Left forelimb (tissue), 1 donor: ENCODE results near the gene ACAP1.

ENCODE experiments used
- DNase-seq: peaks from one replicate; pipeline ENCODE4 v3.0.0-alpha.2; 2018; ENCODE audit warnings: low spot score

Gene ACAP1, protein sequence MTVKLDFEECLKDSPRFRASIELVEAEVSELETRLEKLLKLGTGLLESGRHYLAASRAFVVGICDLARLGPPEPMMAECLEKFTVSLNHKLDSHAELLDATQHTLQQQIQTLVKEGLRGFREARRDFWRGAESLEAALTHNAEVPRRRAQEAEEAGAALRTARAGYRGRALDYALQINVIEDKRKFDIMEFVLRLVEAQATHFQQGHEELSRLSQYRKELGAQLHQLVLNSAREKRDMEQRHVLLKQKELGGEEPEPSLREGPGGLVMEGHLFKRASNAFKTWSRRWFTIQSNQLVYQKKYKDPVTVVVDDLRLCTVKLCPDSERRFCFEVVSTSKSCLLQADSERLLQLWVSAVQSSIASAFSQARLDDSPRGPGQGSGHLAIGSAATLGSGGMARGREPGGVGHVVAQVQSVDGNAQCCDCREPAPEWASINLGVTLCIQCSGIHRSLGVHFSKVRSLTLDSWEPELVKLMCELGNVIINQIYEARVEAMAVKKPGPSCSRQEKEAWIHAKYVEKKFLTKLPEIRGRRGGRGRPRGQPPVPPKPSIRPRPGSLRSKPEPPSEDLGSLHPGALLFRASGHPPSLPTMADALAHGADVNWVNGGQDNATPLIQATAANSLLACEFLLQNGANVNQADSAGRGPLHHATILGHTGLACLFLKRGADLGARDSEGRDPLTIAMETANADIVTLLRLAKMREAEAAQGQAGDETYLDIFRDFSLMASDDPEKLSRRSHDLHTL

DNA sequence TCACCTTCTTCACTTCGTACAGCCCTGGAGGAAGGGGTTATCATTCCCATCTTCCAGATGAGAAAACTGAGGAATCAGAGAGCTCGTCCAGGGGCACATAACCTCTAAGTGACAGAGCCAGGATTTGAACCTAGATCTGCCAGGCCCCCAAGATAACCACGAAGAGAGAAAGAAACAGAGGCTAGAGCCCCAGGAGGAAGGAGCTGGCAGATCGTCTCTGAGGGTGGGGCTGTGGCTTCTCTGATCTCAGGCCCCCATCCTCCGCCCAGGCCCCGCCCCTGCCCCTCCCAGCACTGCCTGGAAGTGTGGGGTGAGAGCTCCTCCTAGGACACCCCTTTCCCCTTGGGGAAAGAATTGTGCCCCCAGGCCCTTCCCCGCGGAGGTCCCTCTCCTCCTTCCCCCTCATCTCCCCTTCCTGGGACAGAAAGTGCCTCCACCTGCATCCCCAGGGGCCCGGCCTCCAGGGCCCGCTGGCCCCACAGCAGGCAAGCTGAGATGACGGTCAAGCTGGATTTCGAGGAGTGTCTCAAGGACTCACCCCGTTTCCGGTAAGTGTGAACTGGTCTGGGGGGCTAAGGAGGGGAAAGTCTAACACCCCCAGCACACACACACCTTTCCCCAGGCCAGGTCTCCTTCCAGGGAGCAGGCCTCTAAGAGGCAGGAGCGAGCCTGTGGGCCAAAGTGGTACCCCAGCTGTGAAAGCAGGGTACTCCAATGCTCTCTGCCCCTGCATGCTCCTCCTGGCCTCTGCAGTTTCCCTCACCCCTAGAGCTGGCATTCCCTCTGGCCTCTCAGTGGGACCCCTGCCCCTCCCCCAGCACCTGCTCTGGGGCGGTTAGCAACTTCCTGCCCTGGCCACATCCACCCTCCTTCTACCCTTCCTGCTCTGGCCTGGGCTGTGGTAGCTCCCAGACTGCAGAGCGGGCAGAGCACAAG lies at the start of gene ACAP1:
TSS of gene ACAP1 (plus strand) at position 290 of the 936 bp plus-strand sequence. CDS start at position 496, 206 bp downstream.
- DNase-seq: no peak

DNA sequence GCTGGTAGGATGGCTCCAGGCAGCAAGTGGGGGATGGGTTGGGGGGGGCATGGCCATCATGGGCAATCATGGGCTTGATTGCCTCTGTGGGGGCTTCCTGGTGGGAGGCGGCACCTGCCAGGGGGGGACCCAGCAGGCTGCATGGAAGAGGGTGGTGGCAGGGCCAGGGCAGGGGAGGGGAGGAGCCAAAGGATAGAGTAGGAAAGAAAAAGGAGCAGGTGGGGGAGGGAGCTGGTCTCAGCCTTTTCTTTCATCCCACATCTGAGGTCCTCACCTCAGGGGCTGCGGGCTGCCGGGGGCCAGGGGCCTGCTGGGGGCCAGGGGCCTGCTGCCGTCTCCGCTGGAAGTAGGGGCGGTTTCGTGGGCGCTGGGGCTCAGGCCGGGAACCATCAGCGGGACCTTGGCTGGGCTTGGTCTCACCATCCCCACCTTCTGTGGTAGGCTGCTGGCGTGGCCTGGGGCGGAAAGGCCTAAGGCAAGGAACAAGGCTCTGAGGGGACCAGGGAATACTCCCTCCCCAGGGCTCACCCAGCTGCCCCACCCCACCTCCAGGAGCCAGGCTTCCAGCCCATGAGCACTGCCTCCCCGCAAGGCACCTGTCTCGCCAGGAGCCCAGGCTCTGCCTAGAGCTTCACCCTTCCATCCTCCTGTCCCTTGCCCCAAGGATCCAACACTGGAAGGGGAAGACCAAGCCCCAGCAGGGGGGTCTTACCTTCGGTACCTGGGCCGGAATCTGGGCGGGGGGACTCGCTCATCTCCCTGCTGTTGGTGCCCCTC lies 46.9 kb upstream of the ACAP1 start:
- DNase-seq: no peak

DNA sequence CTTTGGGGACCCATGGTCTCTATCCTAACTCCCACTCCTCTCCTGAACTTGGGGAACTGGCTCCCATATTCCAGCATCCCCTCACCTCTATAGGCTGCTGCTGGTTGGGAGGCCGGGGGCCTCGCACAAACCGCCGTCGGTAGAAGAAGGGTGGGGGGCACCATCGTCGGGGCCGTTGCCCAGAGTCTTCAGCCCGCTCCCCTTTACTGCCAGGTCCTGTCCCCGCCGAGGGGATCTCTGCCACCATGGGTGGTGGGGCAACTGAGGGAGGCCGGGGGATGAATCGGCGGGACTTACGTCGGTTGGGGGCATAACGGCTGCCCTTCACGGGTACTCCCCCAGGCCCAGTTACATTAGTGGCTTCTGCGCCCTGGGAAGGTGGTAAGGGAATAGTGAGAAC lies 46.2 kb upstream of the ACAP1 start:
- DNase-seq: no peak

DNA sequence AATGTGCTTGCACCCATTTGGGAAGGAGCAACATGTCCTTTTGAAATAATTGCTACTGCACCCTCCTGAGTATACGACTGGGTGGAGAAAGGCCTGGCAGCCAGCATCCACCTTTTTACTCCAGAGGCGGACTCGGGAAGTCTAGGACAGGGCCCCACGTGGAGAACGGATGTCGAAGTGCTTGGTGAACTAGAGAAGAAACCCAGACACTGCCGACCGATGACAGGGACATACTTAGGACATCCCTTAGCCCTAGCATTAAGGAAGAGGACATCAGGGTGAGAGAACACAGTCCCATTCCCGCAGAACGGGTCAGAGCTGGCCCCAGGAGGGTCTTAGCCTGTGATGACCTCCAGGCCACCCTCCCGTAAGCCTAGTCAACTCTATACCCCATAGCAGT lies 45.6 kb upstream of the ACAP1 start:
- DNase-seq: no peak

DNA sequence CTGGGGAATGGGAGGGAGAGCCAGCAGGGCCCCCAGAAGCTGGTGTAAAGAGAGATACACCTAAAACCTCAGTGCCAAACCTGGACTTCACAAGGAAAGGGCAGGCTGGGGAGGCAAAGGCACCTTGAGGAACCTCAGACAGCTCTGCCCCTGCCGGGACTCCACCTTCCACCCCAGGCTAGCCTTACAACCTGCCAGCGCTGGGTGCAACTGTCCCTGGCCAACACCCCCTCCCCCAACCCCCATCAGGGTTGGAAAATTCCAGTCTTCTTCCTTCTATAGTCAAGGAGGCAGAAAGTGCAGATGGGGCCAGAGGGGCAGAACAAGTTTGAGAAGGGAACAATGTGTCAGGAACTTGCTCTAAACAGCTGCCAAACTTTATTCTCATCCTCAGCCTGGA lies 44.1 kb upstream of the ACAP1 start:
- DNase-seq: no peak

DNA sequence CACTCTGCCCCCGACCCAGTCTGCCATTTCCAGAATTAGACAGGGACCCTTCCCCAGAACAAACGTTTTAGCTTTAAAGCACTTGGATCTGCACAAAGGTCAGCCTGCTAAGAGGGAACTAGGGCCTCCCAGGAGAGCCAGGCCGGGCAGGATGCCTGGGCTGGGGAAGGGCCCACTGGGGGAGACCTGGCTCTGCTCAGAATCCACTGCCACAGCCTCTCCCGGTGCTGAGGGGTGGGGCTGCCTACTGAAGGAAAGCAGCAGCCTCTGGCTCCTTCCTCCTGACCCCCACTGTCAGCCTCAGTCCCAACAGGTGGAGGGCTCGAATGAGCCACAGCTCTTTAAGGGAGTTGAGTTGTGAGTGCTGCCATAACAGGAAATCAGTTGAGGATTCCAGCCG lies 43.6 kb upstream of the ACAP1 start:
- DNase-seq: no peak

DNA sequence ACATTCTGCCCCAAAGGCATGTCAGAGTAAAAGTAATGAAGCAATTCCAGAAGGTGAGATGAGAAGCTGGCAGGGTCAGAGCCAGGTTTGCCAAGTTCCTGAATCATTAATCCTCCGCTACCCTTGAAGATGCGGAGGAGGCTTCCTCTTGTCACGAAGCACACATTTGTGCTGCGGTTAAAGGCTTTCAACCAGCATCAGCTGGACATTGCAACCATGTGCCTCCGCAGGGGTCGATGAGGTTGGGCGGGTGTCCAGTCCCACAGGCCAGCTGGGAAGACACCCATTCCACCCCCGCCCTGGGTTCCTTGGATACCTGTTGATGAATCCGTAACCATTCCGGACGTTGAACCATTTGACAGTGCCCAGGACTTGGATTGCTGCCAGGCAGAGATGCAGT lies 43.2 kb upstream of the ACAP1 start:
- DNase-seq: no peak

DNA sequence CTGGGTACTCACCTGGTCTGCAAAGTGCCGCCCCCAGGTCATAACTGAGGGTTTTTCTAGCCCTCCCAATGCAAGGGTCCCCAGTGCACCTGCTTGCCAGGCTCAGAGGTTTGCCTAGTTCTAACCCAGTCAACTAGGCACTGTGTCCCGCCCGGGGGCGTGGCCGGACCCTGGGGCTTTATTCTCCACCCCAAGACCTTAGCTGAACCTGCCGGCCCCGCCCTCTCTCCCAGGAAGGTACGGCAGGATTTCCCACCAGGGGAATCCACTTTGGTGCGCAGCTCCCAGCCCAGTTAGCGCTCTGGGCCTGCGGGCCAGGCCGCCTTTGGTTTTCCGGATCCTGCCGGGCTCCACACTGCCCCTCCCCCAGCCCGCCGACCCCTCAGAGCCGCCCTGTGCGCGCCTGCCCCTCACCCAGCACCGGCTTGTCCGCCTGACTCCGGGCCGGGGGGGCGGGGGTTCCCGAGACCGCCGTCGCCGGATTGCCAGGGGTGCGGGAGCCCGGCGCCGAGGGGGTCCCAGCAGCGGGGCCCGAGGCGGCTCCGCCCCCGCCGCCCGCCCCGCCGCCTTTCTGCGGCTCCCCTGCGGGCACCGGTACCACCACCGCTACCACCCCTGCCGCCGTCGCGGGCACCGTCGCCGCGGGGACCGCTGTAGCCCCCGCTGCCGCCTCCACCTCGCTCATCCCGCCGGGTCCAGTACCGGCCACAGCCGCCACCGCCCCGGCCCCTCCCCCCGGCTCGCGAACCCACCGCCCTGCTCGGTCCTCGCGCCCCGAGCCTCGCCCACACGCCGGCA lies 42.3 kb upstream of the ACAP1 start:
- DNase-seq: peak; percentile 62

DNA sequence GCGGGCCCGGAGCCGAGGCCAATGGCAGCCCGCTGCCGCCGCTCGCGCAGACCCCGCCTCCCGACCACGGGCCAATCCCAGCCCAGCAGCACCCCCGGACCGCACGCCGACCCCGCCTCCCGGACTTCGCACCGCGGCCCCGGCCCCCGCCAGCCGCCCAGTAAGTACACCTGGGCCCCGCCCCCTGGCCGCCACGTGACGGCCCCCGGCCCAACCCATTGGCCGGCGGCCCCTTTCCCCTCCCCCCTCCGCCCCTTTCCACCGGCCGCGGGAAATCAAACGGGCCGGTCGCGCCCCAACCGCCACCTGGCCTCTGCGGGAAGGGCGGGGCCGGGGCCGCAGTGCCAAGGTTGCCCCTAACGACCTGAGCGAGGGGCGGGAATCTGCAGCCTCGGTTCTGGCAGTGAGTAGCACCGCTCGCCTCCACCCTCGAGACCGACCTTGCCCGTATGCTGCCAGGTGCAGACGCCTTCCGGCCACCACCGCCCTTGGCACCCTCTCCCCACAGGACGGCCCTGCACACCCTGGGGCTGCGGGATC lies 41.6 kb upstream of the ACAP1 start, which contains the start of gene YBX2:
TSS of gene YBX2 (minus strand) at position 26 of the 540 bp plus-strand sequence. CDS start 139 bp downstream, outside the sequence.
- peak; percentile 71 for DNase-seq

DNA sequence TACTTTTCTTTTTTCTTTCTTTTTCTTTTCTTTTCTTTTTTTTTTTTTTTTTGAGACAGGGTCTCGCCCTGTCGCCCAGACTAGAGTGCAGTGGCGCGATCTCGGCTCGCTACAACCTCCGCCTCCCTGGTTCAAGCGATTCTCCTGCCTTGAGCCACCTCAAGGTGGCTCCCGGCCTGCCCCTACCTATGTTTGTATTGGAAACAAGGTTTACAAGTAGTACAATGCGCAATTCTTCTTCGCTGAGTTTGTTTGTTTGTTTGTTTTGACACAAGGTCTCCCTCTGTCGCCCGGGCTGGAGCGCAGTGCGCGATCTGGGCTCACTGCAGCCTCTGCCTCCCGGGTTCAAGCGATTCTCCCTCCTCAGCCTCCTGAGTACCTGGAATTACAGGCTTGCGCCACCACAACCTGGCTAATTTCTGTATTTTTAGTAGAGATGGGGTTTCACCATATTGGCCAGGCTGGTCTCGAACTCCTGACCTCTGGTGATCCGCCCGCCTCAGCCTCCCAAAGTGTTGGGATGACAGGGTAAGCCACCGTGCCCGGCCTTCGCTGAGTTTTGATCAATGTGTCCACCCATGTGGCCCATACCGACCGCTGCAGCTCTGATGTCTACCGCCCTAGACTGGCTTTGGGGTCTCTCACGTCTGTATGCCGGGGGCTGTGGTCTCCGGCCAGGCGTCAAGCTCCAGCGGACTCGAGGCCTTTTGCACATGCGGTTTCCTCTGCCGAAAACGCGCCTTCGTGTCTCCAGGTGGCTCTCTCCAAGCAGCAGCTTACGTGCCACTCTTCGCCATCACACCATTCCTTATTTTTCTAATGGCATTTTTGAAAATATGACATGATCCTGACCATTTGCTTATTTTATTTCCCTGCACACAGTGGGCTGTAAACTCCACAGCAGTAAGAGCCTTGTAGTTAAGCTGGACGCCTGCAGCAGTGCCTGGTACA lies 40.8 kb upstream of the ACAP1 start:
- DNase-seq: peak; percentile 61

DNA sequence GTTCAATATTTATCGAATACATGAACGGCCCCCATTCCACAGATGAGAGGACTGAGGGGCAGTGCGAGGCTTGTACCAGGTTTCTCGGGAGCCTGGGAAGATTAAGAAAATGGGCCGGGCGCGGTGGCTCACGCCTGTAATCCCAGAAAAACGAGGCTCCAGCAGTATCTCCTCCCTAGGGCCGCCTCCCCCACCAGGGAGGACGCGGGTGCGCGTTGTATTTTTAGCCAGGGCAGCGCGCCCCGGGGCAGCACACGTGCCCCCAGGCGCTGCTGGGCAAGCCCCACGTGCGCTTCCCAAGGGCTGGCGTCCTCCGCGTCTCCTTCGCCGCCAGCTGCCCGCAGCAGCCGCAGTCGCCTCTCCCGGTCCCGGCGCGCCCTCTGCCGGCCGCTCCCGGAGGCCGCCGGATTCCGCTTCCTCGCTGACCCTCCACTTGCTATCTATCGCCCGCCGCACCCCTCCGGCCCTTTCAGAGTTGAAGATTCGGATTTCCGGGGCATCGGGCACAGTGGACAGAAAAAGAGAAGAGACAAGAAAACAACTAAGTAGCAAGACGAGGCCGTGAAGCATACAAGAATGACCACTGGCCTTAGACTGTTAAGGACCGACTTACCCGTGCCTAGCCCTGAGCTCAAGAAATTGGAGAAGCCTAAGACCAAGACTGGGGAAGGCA lies 40.0 kb upstream of the ACAP1 start:
- DNase-seq: peak; percentile 89

DNA sequence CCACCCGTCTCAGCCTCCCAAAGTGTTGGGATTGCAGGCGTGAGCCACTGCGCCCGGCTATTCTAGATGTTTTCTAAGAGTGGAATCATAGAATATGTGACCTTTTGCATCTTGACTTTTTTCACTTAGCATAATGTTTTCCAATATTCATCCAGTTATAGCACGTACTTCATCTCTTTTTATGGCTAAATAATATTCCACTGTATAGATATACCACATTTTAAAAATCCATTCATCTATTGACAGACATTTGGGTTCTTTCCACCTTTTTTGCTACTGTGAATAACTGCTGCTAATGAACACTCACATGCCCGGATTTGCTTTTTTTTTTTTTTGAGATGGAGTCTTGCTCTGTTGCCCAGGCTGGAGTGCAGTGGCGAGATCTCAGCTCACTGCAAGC lies 32.1 kb upstream of the ACAP1 start:
- DNase-seq: no peak

DNA sequence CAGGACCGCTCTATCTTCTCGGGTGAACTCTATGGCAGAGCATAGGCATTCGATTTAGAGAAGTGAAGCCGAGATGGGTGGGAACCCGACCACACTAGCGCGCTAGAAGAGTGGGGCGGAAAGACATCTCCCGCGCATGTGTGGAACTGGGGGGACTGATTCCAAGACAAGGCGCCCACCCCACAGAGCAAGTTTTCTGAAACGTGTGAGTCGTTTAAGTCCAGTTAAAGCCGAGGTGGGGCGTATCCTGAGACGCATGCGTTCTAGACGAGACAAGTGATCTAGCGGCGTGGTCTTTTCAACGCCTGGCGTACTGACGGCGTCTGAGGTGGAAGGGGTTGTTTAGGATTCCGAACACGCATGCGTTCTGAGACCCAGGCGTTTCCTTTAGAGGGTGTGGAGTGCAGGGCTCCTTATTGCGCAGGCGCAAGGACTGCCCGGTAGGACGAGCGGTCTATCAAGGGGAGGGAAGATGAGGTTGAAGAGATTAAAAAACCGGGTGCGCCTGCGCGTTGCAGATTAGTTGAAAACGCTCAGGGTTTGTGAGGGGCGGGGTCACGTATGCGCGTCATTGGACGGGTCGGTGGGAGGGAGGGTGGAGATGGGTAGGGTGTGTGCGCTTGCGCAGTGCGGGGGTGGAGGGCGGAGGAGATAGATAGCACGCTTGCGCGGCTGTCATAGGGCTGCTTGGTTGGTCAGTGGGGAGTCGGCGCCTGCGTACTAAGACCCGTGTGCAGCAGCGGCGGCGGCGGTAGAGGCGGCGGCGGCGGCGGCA lies 29.2 kb upstream of the ACAP1 start, which contains the start of gene EIF5A:
TSS of gene EIF5A (plus strand) at position 718 of the 775 bp plus-strand sequence. CDS start 2,008 bp downstream, outside the sequence.
- peak; percentile 100 for DNase-seq

DNA sequence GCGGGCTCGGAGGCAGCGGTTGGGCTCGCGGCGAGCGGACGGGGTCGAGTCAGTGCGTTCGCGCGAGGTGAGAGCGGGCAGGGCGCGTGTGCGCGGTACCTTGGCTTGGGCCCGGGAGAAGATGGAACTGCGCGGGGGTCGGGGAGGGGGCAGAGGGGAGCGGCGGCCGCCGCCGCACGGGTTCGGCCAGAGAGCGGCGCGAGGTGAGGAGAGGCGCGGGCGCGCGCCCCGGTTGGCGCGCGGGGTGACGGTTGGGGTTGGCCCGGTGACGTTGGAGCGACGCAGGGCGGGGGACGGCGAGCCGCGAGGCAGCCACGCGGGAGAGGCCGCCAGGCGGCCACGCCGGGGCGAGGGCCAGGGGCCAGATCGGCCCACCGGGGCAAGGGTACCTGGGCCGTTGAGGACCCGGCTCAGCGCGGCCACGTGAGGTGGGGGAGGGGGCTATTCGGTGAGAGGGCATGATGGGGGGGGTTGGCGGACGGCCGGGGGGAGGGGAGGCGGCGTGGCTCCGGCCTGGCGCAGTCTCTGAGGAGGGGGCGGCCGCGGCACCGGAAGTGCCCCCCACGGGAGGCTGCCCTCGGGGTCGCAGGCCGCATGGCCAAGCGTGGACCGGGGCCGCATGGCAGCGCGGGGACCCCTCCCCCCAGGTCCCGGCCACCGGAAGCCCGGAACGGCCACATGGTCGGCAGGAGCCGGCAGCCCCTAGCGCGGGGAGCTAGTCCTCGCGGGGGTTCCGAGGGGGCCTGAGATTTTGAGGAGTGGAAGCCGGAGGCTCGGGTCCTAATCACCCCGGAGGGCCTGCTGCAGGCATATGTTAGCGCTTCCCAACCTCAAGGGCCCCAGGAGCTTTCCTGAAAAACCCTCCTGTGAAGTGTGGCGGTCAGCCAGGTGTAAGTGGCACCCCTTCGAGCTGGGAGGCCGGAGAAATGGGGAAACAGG lies 28.4 kb upstream of the ACAP1 start:
- no peak for DNase-seq

DNA sequence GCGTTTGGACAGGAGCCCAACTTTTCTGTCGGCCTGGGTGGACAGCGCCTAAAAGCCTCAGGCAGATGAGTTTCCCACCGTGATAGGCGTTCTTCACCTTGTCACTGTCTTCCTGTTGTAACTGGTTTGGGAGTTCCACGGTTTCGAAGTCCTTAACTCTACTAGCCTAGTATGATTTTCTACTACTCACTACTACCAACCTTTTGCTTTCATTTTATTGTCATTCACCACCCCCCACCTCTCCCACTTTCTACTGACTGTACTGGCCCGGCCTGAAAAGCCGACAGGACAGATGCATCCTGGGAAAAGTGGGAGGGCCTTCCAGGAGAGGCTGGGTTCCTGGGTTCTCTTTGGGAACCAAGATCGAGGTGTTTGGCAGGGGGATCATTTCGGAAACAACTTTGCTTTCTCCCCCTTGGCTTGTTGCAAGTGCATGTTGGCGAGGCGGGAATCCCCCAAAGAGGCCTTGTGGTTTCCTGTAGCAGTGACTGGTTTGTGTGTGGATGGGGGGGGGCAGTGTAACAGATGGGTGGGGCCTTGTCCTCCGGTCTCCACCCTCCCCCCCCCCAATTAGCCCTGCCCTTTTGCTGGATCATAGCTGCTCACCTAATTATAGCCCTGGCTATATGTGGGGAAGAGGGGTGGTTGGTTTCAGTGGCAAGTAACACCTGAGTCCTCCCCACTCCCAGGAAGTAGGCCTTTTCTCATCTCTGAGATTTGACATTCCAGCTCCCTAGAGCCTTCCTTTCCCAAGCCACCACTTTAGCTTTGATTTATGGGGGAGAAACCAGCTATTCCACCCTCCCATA lies 27.5 kb upstream of the ACAP1 start:
- peak; percentile 79 for DNase-seq
